Stimulated activated CD4-positive, alpha-beta T cell treated with anti-CD3 and anti-CD28 coated beads, TNF-alpha, amount 100 ng/mL, for 4 hours (primary cell): Measurements from ENCODE around the gene MTRFR.

ENCODE experiments used
- DNase-seq, 3 experiments: peaks; one replicate each; pipeline ENCODE4 v3.0.0-alpha.2; 2020; ENCODE audit warnings: low read depth in 3 of 3

The MTRFR gene

GRCh38 chr12:123270214-123271000, 37.2 kb downstream of the MTRFR start:
- DNase-seq, result no peak

GRCh38 chr12:123271001-123271668, 37.9 kb downstream of the MTRFR start:
- DNase-seq, result peak; percentile 61 to 63 (median 63)

GRCh38 chr12:123273166-123273565, 39.9 kb downstream of the MTRFR start:
- no peak for DNase-seq

- no peak for DNase-seq
These were observed 44.9 kb downstream of the MTRFR start for GRCh38 chr12:123278101-123278627.

- DNase-seq, result no peak
These were observed 47.7 kb downstream of the MTRFR start for GRCh38 chr12:123280971-123281370.

GRCh38 chr12:123282111-123282510, 48.9 kb downstream of the MTRFR start:
- DNase-seq, result no peak

GRCh38 chr12:123283461-123283860, 50.2 kb downstream of the MTRFR start:
- DNase-seq, result no peak

- no peak for DNase-seq
These were observed 51.4 kb downstream of the MTRFR start for GRCh38 chr12:123284669-123285068.

GRCh38 chr12:123286652-123287373, 53.6 kb downstream of the MTRFR start:
- DNase-seq, result no peak

GRCh38 chr12:123288751-123289346, 55.6 kb downstream of the MTRFR start:
- no peak for DNase-seq

- no peak for DNase-seq
These were observed 56.7 kb downstream of the MTRFR start for GRCh38 chr12:123289911-123290310.

- DNase-seq, result no peak
These were observed 60.0 kb downstream of the MTRFR start for GRCh38 chr12:123293178-123293760.

- DNase-seq, result no peak
These were observed 71.9 kb downstream of the MTRFR start for GRCh38 chr12:123305136-123305535.

GRCh38 chr12:123306200-123306599, 73.0 kb downstream of the MTRFR start:
- DNase-seq, result no peak
